HG03103 (cell line): ENCODE results near the gene HCN3.
"Not testable (repeated sequence)": the region's sequence is repeated elsewhere in the genome, so short reads cannot be mapped to it uniquely, and the experiment has no call there.

ENCODE experiments used
- ATAC-seq: cut with Tn5 transposase; IDR thresholded peaks from one replicate; pipeline ENCODE4 v1.9.1; 2021; ENCODE audit warnings: low read depth; ENCODE audit not compliant: unreplicated experiment

HCN3 gene

GRCh38 chr1:155279268-155279667 lies 2.0 kb downstream of the HCN3 start:
- no peak for ATAC-seq

DNA sequence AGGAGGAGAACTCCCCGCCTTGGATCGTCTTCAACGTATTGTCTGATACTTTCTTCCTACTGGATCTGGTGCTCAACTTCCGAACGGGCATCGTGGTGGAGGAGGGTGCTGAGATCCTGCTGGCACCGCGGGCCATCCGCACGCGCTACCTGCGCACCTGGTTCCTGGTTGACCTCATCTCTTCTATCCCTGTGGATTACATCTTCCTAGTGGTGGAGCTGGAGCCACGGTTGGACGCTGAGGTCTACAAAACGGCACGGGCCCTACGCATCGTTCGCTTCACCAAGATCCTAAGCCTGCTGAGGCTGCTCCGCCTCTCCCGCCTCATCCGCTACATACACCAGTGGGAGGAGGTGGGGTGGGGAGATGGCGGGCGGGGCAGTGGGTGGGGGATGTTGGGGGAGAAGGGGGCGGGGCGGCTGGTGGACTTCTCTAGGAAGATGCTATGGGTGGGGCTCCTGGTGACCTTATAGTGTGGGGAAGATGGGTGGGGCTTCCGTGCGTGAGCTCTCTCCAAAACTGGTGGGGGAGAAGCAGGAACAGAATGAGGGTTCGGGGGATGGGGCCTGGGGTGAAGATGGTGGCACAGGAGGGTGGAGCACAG lies 5.3 kb downstream of the HCN3 start:
- no peak for ATAC-seq

- no peak for ATAC-seq
These were observed 7.2 kb downstream of the HCN3 start for GRCh38 chr1:155284476-155284875.

- ATAC-seq: no peak
These were observed 7.8 kb downstream of the HCN3 start for GRCh38 chr1:155285063-155285462.

DNA sequence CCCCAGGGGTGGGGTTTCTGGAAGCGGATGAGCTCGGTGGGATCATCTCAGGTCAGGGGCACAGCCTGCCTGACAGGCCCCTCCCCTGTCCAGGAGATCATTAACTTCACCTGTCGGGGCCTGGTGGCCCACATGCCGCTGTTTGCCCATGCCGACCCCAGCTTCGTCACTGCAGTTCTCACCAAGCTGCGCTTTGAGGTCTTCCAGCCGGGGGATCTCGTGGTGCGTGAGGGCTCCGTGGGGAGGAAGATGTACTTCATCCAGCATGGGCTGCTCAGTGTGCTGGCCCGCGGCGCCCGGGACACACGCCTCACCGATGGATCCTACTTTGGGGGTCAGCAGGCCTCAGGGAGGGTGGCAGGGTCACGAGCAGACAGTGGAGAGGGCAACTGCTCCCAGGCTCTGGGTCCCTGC lies 8.4 kb downstream of the HCN3 start:
- ATAC-seq: no peak

- no peak for ATAC-seq
These were observed 9.3 kb downstream of the HCN3 start for GRCh38 chr1:155286544-155286943.

- no peak for ATAC-seq
These were observed 10.8 kb downstream of the HCN3 start for GRCh38 chr1:155287987-155288543.

DNA sequence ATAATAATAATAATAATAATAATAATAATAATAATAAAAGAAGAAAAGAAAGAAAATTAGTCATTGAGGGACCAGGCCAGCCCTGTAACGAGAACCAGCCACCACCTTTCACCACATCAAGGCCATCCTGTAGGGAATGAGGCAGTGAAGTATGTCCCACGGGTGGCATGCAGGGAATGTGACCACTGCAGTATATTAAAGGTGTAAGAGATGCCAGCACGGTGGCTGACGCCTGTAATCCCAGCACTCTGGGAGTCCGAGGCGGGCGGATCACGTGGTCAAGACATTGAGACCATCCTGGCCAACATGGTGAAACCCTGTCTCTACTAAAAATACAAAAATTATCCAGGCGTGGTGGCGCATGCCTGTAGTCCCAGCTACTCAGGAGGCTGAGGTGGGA lies 13.7 kb downstream of the HCN3 start:
- ATAC-seq: not testable (repeated sequence)

DNA sequence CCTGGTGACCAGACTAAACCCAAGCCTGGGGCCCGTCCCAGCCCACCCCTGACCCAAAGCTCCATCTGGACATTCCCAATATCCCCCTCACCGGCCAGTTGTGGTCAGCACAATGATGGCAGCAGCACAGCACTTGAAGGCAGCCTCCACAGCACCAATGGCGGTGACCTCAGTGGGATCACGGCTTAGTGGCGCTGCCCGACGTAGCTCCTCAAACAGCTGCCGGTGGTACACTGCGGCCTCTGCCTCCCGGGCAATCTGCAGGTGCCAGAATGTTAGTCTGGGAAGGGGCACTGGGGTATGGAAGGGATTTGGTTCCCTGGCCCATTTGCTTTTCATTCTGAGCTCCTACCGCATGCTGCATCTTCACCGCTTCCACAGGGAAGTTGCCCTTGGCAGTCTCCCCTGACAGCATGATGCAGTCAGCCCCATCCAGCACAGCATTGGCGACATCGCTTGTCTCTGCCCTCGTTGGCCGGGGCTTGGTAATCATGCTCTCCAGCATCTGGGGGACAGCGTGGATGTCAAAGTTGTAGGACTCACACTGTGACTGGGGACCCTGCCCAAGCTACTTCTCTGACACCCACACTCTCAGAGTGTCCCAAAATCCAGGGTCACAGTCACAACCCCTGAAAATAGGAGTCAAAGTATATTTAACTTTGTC lies 16.0 kb downstream of the HCN3 start:
- no peak for ATAC-seq

DNA sequence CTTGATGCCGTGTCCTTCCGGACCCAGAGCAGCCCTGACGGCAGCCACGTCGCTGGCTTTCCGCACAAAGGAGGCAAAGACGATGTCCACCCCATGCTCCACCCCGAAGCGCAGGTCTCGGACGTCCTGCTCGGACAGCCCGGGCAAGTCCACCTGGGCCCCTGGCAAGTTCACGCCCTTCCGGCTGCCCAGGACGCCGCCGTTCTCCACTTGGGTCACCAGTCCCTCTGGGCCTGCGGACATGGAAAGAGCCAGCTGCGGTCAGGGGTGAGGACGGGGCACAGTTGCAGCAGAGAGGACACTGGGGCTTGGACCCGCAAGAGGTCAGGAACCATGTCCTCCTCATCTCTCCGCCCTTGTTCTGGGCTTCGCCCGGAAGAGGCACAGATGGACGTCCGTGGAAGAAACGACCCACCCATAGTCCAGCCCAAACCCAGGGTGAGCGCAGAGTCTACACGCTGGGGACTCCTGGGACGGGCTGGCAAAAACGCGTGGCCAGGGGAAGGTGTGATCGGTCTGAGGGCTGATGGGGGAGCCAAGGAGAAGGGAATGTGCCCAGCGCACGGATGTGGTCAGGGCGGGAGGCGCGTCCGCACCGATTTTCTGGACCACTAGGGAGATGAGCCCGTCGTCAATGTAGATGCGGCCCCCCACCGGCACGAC lies 17.4 kb downstream of the HCN3 start:
- no peak for ATAC-seq

DNA sequence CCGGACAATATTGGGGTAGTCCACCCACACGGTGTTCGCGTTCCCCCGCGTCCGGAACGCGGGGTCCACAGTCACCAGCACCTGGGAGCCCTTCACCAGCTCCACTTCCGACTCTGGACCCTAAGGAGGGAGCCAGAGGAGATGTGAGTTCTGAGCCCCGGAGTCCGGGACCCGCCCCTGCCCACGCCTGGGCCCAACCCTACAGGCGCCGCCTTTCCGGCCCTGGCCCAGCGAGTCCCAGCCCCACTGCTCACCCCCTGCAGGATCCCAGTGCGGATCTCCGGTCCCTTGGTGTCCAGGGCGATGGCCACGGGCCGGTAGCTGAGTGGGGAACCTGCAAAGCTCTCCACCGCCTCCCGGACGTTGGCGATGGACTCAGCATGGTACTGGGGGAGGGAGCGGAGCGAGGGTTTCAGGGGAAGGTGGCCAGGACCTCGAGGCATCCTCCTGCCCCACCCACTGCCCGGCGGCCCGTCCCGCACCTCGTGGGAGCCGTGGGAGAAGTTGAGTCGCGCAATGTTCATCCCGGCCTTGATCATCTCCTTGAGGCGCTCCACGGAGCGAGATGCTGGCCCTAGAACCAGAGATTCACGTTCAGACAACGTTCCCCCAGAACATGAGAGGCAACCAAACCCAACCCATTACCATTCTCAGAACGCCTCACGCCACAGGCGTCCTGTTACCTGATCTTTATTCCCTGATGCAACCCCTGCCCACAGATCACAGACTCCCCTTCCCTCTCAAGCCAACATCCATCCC lies 18.1 kb downstream of the HCN3 start:
- no peak for ATAC-seq

- no peak for ATAC-seq
These were observed 18.6 kb downstream of the HCN3 start for GRCh38 chr1:155295942-155296267.

GRCh38 chr1:155296661-155297060 lies 19.4 kb downstream of the HCN3 start:
- no peak for ATAC-seq

DNA sequence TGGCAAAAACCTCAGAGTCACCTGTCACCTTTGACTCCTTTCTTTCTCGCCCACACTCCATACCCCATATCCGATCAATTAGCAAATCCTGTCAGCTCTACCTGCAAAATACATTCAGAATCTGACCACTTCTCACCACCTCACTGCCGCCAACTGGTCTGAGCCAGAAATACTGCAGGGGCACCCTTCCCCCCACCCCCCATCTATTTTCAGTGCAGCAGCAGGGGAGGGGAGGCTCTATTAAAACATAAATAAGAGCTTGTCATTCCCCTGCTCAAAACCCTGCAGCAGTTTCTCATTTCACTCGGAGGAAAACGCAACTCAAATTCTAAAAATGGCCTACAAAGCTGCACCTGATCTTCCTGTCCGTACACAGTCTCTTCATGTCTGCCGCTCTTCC lies 20.1 kb downstream of the HCN3 start:
- no peak for ATAC-seq

DNA sequence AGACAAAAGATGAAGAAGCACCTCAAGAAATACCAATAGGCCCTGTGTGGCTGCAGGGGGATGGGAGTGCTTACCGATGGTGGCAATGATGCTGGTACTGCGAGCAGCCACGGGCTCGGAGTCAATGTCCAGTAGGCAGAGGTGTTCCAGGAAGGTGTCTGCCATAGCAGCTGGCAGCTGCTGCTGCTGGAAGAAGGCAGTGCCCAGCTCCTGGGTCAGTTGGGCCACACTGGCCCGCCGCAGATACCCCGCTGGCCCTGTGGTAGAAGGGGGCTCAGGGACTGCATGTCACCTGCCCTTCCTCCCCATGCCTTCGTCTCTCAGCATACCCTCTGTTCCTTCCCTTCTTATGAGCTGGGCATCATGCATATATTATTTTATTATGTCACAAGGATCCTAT lies 22.8 kb downstream of the HCN3 start:
- no peak for ATAC-seq

DNA sequence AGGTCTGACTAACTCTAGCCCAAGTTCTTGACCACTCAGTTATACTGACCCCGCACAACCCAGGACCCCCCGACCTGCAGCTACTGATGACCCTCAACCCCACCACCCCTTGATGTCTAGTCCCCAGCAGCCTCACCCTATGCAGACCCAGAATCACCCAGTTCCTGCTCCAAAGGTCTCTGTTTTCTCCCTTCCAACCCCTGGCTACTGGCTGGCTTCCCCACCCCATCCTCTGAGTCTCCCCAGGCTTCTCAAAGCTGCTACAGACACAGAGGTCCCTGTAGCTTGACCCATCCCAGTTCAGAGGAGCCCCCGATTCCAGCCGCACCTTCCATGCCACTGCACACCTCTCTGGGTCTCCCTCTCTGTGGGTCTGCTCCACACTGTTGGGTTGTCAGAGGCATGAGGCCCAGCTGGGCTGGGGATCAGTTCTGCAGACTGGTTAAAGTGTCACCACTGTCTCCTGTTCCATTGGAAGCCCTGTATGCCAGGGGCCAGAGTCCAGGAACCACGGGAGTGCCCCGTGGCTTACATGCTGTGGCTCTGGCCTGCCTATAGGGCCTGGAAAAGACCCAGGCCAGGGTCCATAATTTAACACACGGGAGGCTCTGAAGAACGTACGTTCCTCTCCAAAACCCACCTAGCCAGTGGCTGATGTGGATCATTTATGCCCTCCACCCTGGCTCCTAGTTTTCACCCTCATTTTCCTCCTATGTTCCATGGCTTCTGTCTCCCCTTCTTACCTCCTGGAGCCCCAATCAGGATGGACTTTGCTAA lies 23.5 kb downstream of the HCN3 start:
- ATAC-seq: no peak

DNA sequence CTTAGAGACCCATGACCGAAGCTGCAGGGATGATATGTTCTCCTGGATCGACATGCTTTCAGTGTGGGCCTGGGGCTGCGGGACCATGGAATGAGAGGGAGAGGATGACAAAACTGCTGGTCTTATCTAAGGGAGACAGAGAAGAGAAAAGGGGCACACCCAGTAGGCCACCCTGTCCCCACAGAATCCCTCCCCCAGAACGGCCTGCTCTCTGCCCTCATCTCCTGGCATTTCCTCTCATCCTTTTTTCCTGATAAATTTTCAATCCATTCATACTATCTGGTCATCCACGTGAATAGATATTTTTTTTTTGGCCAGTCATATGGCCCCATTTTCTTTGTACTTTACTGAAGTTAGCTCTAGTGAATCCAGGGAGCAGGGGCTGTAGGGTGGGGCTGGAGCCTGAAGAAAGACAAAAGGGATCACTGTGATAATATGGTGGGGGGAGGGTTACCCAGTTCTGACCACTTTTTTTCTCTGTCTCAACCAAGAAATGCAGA lies 24.1 kb downstream of the HCN3 start, which contains the start of gene PKLR:
TSS of gene PKLR (minus strand) at position 97 of the 500 bp plus-strand sequence. CDS start at position 54, 43 bp downstream.
- ATAC-seq: no peak

- no peak for ATAC-seq
These were observed 27.3 kb downstream of the HCN3 start for GRCh38 chr1:155304558-155305063.

DNA sequence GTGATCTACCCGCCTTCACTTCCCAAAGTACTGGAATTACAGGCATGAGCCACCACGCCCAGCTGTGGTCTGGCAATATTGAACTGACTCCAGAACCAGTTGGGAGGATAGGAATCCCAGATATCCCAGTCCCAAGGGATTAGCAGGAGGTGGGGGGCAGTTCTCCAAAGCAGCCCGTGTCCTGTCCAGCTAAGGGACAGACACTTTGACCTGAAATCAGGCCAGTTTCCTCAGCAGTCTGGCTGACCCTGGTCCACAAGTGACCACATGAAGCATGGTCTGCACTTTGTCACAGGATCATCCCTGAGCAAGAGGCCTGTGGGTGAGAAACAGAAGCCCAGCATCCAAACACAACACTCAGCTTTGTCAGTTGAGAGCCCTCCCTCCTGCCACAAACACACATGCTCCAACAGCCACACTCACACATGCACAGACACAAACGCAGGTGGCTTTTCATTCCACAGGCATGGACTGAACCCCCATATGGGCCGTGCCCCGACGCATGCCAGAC lies 28.7 kb downstream of the HCN3 start:
- ATAC-seq: no peak
